HG03095 (cell line): ENCODE measurements around the gene CYTH1.

ENCODE experiments used
- ATAC-seq: cut with Tn5 transposase; IDR thresholded peaks from one replicate; pipeline ENCODE4 v1.9.1; 2021; ENCODE audit warnings: moderate library complexity; ENCODE audit not compliant: unreplicated experiment

Gene CYTH1

DNA sequence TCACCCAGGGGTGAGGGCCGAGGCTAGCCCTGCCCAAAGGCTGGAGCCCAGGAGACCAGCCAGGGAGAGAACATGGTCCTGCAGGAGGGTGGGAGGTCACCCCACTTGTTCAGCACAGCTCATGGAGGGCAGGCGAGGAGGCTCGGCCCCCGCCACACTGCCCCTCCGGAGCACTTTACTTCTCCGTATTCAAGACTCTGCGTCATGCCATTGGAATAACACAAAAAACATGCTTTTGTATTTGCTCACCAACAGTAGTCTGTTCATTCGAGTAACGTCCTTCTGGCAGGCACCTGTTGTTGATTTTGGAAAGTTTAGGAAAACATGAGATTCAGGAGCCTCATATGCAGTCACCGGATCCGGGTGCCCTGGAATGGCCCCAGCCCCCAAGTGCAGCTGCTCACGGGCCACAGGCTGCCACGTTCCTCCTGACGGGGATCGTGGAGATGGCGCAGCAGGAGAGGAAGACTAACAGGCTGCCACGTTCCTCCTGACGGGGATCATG, 123.7 kb downstream of the CYTH1 start:
- no peak for ATAC-seq

DNA sequence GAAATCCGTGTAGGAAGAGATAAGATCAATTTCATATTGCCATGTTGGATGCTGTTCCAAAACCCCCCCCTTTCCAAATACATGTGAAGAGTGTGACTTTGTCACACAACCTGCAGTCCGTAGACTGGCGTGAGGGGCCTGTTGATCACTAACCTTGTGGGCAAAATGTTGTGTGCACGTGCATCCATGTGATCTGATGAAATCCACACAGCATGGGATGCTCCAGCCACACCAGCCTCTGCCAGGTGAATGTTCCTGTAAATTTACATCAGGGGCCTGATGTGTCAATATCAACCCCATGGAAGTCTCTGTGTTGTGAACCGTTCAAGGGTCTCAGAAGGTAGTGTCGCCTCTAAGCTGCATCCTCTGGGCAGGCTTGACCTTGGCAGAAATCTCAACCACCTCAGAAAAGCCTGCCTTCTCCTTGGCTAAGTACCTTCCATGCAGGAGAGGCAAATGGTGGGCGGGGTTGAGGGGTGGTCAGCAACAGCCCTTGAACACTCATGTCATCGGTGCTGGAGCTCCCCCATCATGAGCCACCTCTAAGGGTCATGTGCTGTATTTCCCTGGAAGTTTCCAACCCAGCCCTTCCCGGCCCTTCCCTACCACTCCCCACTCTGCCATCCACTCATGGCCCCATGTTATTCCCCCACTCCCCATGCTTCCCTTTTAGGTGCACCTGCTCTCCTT, 126.7 kb downstream of the CYTH1 start:
- no peak for ATAC-seq

DNA sequence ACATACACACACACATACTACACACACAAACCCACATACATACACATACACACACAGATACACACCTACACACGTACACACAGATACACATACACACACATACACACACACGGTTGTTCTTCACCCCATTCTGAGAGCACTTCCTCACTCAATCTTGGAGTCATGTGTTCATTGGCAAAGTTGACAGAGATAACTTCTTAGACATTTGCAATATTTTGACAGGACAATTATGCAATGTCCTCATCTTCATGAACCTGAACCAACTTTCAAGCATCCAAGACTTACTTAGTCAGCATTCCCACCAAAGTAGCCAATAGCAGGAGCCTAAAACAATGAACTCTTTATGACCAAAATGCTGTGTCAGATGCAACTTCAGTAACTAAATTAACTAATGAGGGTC, 127.7 kb downstream of the CYTH1 start:
- no peak for ATAC-seq

DNA sequence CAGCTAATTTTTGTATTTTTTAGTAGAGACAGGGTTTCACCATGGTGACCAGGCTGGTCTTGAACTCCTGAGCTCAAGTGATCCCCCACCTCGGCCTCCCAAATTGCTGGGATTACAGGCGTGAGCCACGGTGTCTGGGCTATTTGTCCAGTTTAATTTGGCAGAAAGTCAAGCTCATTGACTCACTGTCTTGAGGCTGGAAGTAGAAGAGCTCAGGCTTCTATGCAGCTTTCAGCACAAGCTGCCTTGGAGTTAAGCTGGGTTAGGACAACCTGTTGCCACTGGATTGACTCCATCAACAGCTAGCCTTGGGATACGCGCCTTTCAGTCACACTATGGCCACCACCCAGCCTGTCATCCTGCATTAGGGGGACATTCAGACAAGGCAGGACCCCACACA, 128.7 kb downstream of the CYTH1 start:
- no peak for ATAC-seq

DNA sequence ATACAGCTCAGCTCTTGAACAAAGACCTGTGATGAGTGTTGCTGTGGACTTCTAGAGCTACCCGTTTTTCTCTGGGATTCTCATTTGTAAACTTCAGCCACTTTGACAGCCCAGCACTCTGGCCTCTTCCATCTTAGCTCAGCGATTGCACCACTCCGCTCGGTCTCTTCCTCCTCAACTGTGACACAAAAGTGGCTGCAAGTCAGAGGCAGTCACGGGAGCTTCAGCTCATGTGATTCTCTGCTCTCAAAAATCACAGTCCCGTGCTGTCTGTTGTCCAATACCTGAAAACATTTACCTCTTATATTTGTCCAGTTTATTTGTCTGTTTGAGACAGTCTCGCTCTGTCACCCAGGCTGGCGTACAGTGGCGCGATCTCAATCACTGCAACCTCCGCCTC, 129.2 kb downstream of the CYTH1 start:
- ATAC-seq, result no peak

DNA sequence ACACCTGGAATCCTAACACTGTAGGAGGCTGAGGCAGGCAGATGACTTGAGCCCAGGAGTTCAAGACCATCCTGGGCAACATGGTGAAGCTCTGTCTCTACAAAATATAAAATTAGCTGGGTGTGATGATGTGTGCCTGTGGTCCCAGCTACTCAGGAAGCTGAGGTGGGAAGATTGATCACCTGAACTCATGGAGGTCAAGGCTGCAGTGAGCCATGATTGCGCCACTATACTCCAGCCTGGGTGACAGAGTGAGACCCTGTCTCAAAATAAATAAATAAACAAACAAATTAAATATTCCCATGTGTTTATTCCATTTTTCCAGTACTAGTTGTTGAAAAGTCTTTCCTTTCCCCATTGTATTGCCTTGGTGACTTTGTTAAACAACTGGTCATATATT, 130.0 kb downstream of the CYTH1 start:
- ATAC-seq, result no peak

DNA sequence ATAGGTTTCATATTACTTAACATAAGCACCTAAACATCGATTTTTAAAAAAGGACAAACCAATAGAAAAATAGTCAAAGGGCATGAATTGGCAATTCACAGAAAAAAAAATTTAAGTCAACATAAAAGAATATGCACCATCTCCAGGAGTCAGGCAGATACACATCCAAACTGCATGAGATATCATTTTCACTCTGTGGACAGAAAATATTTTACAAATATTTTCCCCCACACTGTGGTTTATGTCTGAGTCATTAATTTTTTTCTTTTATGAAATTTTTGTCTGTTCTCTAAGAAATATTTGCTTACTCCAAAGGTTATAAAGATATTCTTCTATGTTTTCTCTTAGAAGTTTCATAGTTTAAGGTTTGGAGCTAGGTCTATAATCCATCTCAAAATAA, 130.5 kb downstream of the CYTH1 start:
- ATAC-seq, result no peak

DNA sequence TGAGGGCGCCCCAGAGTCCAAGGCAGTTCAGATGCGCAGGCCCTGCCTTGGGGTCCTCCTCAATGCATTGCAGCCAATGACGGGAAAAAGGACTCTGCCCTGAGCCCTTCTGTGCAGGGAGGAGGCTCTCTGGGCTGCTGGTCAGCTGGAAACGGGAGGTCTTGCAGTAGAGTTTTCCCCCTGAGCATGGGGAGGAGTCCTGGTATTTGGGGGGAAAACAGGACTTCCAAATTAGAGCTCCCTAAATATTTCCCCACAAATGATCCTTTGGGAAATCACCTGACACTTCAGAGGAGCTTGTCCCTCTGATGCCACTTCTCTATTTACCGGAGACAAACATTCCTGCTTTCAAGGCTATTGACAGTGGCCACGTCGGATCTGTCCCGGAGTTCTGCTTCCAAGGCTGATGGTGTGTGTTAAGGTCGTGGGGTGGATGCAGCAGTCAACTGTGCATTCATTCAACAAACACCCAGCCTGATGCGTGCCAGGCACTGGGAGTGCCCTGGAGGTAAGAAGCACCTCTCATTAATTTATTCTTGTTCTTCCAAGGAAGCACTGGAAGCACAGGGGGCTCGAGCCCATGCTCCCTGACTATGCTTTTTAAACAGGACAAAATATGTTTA, 131.9 kb downstream of the CYTH1 start:
- no peak for ATAC-seq

DNA sequence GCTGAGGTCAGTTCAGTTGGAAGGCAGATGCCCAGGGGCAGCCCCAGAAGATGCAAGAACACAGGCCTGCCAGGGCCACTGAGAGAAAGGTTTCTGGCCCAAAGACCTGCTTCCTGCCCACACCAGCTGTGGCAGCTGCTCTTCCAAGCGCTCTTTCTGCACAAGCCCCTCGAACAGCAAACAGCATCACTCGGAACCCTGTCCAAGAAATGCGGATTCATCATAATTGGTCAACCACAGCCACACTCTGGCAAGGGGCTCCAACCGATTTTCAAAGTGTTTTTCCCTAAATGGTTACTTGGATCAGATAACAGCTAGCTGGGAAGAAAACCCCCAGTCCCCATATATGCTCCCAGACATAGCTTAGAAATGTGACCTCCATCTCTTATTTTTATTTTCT, 133.8 kb downstream of the CYTH1 start:
- no peak for ATAC-seq

DNA sequence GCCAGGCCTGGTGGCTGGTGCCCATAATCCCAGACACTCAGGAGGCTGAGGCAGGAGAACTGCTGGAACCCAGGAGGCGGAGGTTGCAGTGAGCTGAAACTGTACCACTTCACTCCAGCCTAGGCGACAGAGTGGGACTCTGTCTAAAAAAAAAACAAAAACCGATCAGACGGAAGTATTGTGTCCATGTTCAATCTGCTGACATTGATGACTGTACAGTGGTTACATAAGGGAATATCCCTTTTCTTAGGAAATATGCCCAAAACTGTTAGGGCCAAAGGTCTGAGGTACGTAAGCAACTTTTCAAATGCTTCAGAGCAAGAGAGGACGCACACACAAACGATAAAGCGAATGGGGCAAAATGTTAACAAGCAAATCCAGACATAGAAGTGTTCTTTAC, 135.0 kb downstream of the CYTH1 start:
- no peak for ATAC-seq

DNA sequence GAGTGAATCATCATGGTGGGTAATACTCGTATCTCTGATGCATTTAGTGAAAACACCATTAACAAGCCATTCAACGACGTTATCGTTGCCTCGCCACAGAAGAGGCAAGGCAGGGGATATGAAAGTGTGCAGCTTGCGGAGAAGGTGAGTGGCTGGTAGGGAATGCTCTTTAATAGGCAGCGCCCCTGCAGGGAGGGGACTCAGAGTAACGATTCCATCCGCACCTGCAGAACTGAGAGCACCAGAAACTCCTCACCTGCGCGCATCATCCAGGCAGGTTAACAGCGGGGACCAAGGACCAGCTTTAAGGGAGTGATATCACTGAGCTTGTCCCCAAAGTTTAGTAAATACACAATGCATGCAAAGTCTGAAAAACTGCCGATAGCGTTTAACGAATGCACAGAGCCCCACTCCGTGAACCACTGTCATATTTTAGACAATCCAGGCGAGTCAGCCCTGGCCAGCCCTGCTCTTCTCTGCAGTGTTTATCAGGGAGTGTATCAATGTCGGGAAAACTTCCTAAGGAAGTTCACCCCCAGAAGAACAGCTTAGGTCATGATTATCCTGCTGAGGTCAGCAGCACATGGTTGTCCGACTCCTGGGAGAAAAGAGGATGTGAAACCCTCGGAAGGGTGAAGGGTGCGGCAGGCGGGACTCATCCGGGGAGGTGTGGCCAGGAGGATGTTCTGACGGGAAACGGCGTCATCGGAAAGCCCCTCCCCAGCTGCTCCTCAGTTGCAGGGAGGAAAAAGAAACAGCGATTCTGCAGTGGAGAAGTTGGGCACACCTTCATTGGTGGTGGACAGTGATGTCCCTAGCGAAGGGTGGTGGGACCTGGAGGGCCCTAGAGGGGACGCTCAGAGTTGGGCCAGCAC, 136.4 kb downstream of the CYTH1 start:
- no peak for ATAC-seq

DNA sequence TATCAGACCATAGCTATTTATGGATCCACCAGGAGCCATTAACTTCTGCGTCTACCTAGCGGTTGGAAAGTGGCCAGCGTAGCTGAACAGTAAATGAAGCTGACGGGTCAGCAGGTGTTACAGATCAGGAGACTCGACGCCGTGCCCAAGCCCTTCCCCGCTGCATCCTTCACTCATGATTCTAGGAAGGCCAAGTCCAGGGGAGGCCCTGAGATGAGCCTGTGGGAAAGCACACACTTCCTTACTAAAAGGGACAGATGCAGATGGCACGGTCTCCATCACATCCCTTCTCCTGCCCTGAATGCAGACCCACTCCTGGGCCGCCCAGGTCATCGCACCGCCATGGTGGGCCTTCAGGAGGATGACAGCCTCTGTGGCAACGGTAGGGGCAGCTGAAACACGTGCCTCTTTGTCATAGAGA, 137.1 kb downstream of the CYTH1 start:
- ATAC-seq, result no peak

DNA sequence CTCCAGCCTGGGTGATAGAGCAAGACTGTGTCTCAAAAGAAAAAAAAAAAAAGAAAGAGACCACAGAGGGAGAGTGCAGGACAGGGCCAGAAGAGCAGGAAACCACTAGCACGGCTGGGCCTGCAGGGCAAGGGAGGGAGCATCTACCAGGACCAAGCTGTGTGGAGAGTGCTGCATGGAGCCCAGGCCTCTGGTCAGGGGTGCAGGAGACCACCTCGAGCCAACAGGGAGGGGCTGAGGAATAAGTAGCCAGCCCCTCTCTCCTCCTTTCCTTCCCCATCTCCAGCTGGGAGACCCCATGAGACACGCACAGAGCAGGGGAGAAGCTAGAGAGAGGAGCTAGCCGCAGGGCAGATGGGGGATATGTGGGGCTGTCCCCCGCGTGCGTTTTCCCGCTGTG, 137.8 kb downstream of the CYTH1 start:
- ATAC-seq, result no peak

DNA sequence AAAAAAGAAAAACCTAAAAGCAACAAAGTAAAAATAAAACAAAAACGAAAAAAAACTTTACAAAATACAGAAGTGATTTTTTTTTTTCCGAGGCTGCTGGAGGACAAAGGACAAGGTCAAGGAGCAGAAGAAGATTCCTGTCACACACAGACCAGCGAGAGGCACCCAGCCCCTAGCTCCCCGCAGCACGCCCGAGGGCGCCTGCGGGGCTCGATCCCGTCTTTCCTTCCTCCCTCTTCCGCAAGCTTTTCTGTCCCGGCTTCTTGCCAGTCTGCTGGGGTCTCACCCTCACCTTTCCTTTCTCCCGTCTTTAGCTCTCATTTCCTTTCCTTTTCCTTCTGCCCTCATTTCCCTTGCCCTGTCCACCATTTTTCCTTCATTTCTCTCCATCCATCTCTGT, 138.7 kb downstream of the CYTH1 start:
- no peak for ATAC-seq

DNA sequence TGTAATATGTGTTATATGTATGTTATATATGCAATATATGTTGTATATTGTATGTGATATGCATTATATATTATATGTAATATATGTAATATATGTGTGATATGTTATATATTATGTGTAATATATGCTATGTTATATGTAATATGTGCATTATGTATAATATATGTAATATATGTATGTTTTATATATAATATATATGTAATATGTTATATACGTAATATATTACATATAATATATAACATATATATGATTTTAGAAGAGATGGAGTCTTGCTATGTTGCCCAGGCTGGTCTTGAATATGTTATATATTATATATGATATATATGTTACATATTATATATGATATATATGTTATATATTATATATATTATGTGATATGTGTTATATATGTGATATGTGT, 139.4 kb downstream of the CYTH1 start:
- no peak for ATAC-seq

DNA sequence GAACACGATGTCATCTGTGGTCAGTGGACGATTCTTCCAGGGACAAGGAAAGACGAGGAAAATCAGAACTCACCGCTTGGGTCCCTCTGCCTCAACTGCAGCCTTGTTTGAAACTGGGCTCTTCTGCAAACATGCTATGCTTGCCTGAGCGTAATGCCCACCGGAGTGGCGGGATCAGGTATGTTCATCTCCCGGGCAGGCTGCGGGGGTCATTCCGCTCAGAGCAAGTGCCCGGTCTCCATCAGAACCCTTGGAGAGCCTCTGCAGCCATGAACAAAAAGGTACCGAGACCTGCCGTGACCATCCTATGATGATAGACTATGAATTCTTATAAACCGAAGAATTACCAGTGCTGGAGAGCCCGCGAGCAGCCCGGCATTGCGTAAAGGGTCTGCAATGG, 140.4 kb downstream of the CYTH1 start:
- no peak for ATAC-seq

DNA sequence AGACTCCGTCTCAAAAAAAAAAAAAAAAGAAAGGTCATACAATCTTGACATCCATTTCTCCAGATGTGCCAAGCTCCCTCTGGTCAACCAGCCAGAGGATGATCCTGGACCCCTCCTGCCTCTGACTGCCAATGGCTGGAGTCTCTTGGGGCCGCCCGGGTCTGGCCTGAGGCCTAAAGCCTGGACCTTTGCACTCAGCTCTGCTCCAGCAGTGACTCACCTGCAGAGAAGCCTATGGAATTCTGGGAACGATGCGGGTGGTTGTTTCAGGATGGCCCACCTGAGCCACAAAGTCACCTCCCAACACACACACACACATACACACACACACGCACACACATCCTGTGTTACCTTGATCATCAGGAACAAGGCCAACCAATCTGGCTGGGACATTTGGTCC, 140.8 kb downstream of the CYTH1 start:
- no peak for ATAC-seq

DNA sequence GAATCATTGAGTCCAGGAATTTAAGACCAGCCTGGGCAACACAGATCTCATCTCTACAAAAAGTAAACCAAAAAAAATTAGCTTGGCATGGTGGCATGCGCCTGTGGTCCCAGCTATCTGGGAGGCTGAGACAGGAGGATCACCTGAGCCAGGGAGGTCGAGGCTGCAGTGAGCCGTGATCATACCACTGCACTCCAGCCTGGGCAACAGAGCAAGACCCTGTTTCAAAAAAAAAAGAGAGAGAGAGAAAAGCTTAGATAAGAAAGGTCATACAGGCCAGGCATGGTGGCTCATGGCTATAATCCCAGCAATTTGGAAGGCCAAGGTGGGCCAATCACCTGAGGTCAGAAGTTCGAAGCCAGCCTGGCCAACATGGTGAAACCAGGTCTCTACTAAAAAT, 141.4 kb downstream of the CYTH1 start:
- ATAC-seq, result no peak

DNA sequence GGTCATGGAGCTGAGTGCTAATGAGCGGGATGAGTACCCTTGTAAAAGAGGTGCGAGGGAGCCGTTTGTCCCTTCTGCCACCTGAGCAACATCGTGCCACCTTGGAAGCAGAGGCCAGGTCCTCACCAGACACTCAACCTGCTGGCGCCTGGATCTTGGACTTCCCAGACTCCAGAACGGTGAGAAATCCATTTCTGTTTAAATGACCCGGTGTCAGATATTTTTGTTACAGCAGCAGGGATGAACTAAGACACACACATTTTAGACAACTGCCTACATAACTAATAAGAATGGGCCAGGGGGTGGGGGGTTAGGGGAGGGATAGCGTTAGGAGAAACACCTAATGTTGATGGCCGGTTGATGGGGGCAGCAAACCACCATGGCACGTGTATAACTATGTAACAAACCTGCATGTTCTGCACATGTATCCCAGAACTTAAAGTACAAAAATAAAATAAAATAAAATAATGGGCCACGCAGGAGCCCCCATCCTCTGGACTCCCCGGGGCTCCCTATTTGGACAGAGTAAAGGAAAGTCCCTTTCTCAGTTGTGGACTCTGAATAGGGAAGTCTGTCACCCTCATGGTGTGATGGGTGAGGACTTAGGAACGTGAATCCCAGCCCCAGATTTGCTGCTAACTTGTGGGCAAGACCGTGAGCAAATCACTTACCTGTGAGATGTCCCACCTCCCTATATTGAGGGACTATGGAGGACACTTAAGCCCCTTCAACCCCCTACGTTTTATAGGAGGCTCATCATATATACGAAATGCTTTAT, 144.2 kb downstream of the CYTH1 start:
- ATAC-seq, result no peak

DNA sequence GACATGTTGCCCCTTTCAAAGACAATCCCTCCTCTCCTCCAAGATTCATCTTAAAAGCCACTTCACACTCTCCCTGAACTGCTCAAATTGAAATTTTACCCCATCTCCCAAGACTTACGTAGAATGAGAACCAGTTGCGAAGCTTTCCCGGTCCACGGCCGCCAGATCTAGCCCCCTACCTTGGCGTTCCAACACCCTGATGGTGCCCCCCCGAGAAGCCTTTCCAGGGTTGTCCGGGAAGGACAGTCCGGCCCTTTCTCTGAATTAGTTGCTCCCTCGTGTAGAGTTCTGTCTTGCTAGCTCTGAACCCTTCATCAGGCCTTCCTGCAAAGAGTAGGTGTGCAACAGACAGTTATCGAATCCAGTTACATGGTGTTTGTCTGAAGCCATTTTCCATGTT, 144.9 kb downstream of the CYTH1 start:
- no peak for ATAC-seq

DNA sequence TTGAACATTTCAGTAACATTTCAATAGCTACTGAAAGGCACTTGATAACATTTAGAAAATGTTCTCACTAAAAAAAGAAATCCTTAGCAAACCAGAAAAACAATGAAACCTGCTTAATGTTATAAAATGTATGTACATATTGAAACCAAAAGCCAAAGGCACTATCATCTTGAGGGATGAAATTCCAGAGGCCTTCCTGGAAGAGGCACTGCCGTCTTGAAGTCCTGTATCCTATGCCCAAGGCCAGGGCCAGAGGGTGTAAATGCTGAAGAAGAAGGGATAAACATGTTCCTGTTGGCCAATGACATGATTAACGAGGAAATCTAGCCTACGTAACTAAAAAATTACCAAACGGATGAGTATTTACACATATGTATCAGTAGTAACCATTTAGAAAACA, 147.9 kb downstream of the CYTH1 start:
- ATAC-seq, result no peak
